H9 (cell line): ENCODE data around the gene MBP. TPM values are rescaled to one million over a fixed set of nuclear protein-coding genes. Genes with fewer than 3 reads are reported as not detected.

Experiments
- DNase-seq: peaks from one replicate; pipeline ENCODE4 v3.0.0-alpha.2; 2017
- H2AFZ ChIP-seq: one replicate; pipeline ENCODE4 v1.6.1; 2013; ENCODE audit warnings: mild to moderate bottlenecking, low read length, control low read depth, moderate library complexity
- H2AK5ac ChIP-seq: 2 replicates; pipeline ENCODE4 v1.6.1; 2013; ENCODE audit warnings: low read length, control low read depth, mixed read lengths; ENCODE audit not compliant: insufficient read length
- H2BK120ac ChIP-seq: one replicate; pipeline ENCODE4 v1.6.1; 2013; ENCODE audit warnings: low read depth, mild to moderate bottlenecking, low read length, control low read depth, inconsistent platforms; ENCODE audit not compliant: poor library complexity, severe bottlenecking
- H2BK12ac ChIP-seq: 2 replicates; pipeline ENCODE4 v1.6.1; 2013; ENCODE audit warnings: low read length, control low read depth, mixed read lengths, low read depth; ENCODE audit not compliant: insufficient read length
- H2BK15ac ChIP-seq: 2 replicates; pipeline ENCODE4 v1.6.1; 2013; ENCODE audit warnings: low read depth, low read length, control low read depth
- H2BK20ac ChIP-seq: one replicate; pipeline ENCODE4 v1.6.1; 2013; ENCODE audit warnings: low read depth, mild to moderate bottlenecking, low read length, control low read depth, inconsistent platforms; ENCODE audit not compliant: poor library complexity, severe bottlenecking
- H2BK5ac ChIP-seq: 2 replicates; pipeline ENCODE4 v1.6.1; 2013; ENCODE audit warnings: low read length, control low read depth, mixed read lengths; ENCODE audit not compliant: insufficient read length
- H3K14ac ChIP-seq: 2 replicates; pipeline ENCODE4 v1.6.1; 2013; ENCODE audit warnings: low read length, control low read depth; ENCODE audit not compliant: insufficient read depth
- H3K18ac ChIP-seq: 2 replicates; pipeline ENCODE4 v1.6.1; 2013; ENCODE audit warnings: low read depth, mild to moderate bottlenecking, mixed read lengths, low read length, control low read depth; ENCODE audit not compliant: insufficient read length
- H3K23ac ChIP-seq: 2 replicates; pipeline ENCODE4 v1.6.1; 2013; ENCODE audit warnings: low read length, control low read depth, mixed read lengths, low read depth; ENCODE audit not compliant: insufficient read length
- H3K23me2 ChIP-seq: 2 replicates; pipeline ENCODE4 v1.6.1; 2013; ENCODE audit warnings: low read depth, mild to moderate bottlenecking, mixed read lengths, low read length, control low read depth; ENCODE audit not compliant: insufficient read length, poor library complexity, severe bottlenecking
- H3K27ac ChIP-seq: 2 replicates; pipeline ENCODE4 v1.5.1; 2013; ENCODE audit warnings: low read length, control low read depth, mixed read lengths, low read depth; ENCODE audit not compliant: insufficient read length
- H3K27me3 ChIP-seq: 2 replicates; pipeline ENCODE4 v1.6.1; 2013; ENCODE audit warnings: low read length, control low read depth, inconsistent platforms; ENCODE audit not compliant: insufficient read depth
- H3K4ac ChIP-seq: 2 replicates; pipeline ENCODE4 v1.6.1; 2013; ENCODE audit warnings: low read depth, mild to moderate bottlenecking, control low read depth, inconsistent platforms, low read length, moderate library complexity
- H3K4me1 ChIP-seq: 2 replicates; pipeline ENCODE4 v1.6.1; 2013; ENCODE audit warnings: low read length, control low read depth, inconsistent platforms; ENCODE audit not compliant: insufficient read depth
- H3K4me2 ChIP-seq: 2 replicates; pipeline ENCODE4 v1.6.1; 2013; ENCODE audit warnings: low read length, control low read depth, mixed read lengths; ENCODE audit not compliant: insufficient read length, insufficient read depth
- H3K56ac ChIP-seq: 2 replicates; pipeline ENCODE4 v1.6.1; 2013; ENCODE audit warnings: low read depth, mild to moderate bottlenecking, mixed read lengths, low read length, control low read depth; ENCODE audit not compliant: insufficient read length
- H3K79me1 ChIP-seq: 2 replicates; pipeline ENCODE4 v1.6.1; 2013; ENCODE audit warnings: low read depth, mild to moderate bottlenecking, moderate library complexity, low read length, control low read depth, inconsistent platforms; ENCODE audit not compliant: insufficient read depth, poor library complexity, severe bottlenecking
- H3K79me2 ChIP-seq: 2 replicates; pipeline ENCODE4 v1.6.1; 2013; ENCODE audit warnings: low read length, control low read depth, inconsistent platforms; ENCODE audit not compliant: insufficient read depth
- H3K9ac ChIP-seq: 2 replicates; pipeline ENCODE4 v1.6.1; 2013; ENCODE audit warnings: low read length, control low read depth, mixed read lengths; ENCODE audit not compliant: insufficient read length; ENCODE audit errors: extremely low read depth
- H3K9me3 ChIP-seq: one replicate; pipeline ENCODE4 v1.6.1; 2013; ENCODE audit warnings: low read depth, low read length, inconsistent platforms; ENCODE audit not compliant: control insufficient read depth
- H3T11ph ChIP-seq: one replicate; pipeline ENCODE4 v1.6.1; 2013; ENCODE audit warnings: mild to moderate bottlenecking, low read length, control low read depth, inconsistent platforms
- H4K20me1 ChIP-seq: one replicate; pipeline ENCODE4 v1.6.1; 2013; ENCODE audit not compliant: control insufficient read depth, insufficient read length, insufficient read depth
- H4K5ac ChIP-seq: 2 replicates; pipeline ENCODE4 v1.6.1; 2013; ENCODE audit warnings: low read depth, mild to moderate bottlenecking, mixed read lengths, low read length, control low read depth; ENCODE audit not compliant: insufficient read length
- H4K8ac ChIP-seq: replicated peaks from 2 replicates; pipeline ENCODE4 v1.6.1; 2013; ENCODE audit warnings: low read length, control low read depth, mixed read lengths, low read depth; ENCODE audit not compliant: insufficient read length
- H4K91ac ChIP-seq: 2 replicates; pipeline ENCODE4 v1.6.1; 2013; ENCODE audit warnings: low read depth, mild to moderate bottlenecking, moderate library complexity, mixed read lengths, low read length, control low read depth; ENCODE audit not compliant: insufficient read length
- H3K27ac Mint-ChIP-seq, 3 experiments: 2 replicates in 2 of 3; 3 replicates in 1 of 3; pipeline ENCODE4 v1.8.0; 2020 to 2021; ENCODE audit warnings: mixed read lengths in 3 of 3, mild to moderate bottlenecking in 1 of 3, moderate library complexity in 1 of 3
- H3K27me3 Mint-ChIP-seq: 2 replicates; pipeline ENCODE4 v1.8.0; 2021; ENCODE audit warnings: low read depth, mild to moderate bottlenecking, moderate library complexity, mixed read lengths
- H3K36me3 Mint-ChIP-seq, 3 experiments: 2 replicates in 2 of 3; 3 replicates in 1 of 3; pipeline ENCODE4 v1.8.0; 2020 to 2021; ENCODE audit warnings: low read depth in 3 of 3, mixed read lengths in 3 of 3; ENCODE audit not compliant: insufficient read depth in 1 of 3
- H3K4me1 Mint-ChIP-seq, 2 experiments: 2 replicates each; pipeline ENCODE4 v1.8.0; 2020; ENCODE audit warnings: mixed read lengths in 2 of 2
- H3K4me3 Mint-ChIP-seq, 2 experiments: 2 replicates in 1 of 2; 3 replicates in 1 of 2; pipeline ENCODE4 v1.8.0; 2020 to 2021; ENCODE audit warnings: mild to moderate bottlenecking in 2 of 2, mixed read lengths in 2 of 2, moderate library complexity in 1 of 2
- H3K9me3 Mint-ChIP-seq, 2 experiments: 2 replicates in 1 of 2; 3 replicates in 1 of 2; pipeline ENCODE4 v1.8.0; 2020; ENCODE audit warnings: mild to moderate bottlenecking in 2 of 2, mixed read lengths in 2 of 2, moderate library complexity in 1 of 2
- CTCF ChIP-seq: fragments of 200-600 bp; sonication (generic); conservative IDR thresholded peaks from 3 replicates; pipeline ENCODE4 v1.8.0; 2021; ENCODE audit warnings: antibody characterized with exemption, mild to moderate bottlenecking
- WGBS: extraction: QIAGEN DNeasy Blood & Tissue Kit; methylation state at CpG from one replicate; pipeline ENCODE4 v1.1.7; 2013; ENCODE audit warnings: missing lambda C conversion rate, low lambda C conversion rate, mixed read lengths; ENCODE audit not compliant: insufficient read length; ENCODE audit errors: extremely low coverage; 5-methylcytosine and 5-hydroxymethylcytosine counted together
- total RNA-seq: library from RNA; stranded (reverse); gene quantifications from 2 replicates; pipeline ENCODE4 v1.2.1, GENCODE V29; 2021

Gene MBP
- total RNA-seq, 1 experiment from 2014 or later = 8.6 TPM

- Histone ChIP-seq H3K4me1 (peaks cover 5% of the 10 kb centered on the region; the same call in 1 of the 2 replicates), H4K5ac (no peak overlapping the region), H3K56ac (no peak overlapping the region), H3K9ac (no peak overlapping the region), H2BK20ac (no peak overlapping the region), H3K4ac (no peak overlapping the region), H3K79me1 (no peaks in the 10 kb centered on the region), H2BK15ac (no peak overlapping the region), H4K91ac (no peak overlapping the region), H4K8ac (no peak overlapping the region), H2AK5ac (no peak overlapping the region), H3K9me3 (no peaks in the 10 kb centered on the region), H4K20me1 (no peaks in the 10 kb centered on the region), H2BK12ac (no peak overlapping the region), H2BK5ac (no peak overlapping the region), H3K27me3 (no peaks in the 10 kb centered on the region), H3K14ac (no peak overlapping the region), H2AFZ (no peak overlapping the region), H2BK120ac (no peak overlapping the region), H3K18ac (no peak overlapping the region), H3K4me2 (no peak overlapping the region), H3K27ac (no peak overlapping the region), H3K23ac (no peak overlapping the region), H3T11ph (no peak overlapping the region), H3K23me2 (no peaks in the 10 kb centered on the region), H3K79me2 (no peaks in the 10 kb centered on the region)
- no CpG with 5 or more reads among the region's 12 CpGs for WGBS
- Mint-ChIP-seq H3K9me3 (no peaks in the 10 kb centered on the region), H3K27ac (no peak overlapping the region), H3K4me1 (peaks cover 40 to 53% of the 10 kb centered on the region in 2 experiments), H3K36me3 (no peaks in the 10 kb centered on the region), H3K27me3 (peaks cover 1% of the 10 kb centered on the region; the same call in 1 of the 2 replicates), H3K4me3 (no peak overlapping the region)
- no peak for DNase-seq
- TF ChIP-seq CTCF = no peak
Observed at GRCh38 chr18:77093586-77093985, 39.0 kb downstream of the MBP start.
